HG03064 (cell line): ENCODE measurements around the gene POLR2L.

Experiments
- ATAC-seq: cut with Tn5 transposase; IDR thresholded peaks from one replicate; pipeline ENCODE4 v1.9.1; 2021; ENCODE audit warnings: low read depth; ENCODE audit not compliant: unreplicated experiment

Gene POLR2L

DNA sequence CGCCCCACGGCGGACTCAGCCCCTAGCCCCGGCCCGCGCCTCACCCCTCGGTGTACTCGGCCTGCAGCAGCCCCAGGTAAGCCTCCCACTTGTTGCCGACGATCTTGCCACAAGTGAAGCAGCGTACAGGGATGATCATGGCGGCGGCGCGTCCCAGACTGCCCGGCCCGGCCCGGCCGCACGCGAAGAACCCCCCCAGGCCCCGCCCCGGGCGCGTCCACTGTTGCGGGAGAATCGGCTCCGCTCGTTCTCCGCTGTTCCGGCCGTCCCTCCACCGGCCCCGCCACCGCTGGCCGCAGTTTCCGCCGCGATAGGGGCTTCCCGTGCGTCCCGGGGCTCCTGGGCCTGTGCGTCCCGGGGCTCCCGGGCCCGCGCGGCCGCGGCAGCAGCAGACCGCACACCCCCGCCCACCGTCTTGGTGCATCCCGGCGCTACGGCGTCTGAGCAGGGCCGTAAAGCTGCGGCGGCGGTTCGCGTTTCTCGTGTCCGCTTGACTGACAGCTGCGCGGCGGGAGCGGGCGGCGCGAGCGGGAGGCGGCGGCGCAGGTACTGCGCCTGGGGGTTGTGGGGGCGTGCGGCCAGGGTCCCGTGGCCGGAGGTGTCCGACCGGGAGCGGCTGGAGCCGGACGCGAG, at the start of gene POLR2L, which contains the start of gene TSPAN4:
TSS of gene POLR2L (minus strand) at position 160 of the 633 bp plus-strand sequence. CDS start at position 139, 21 bp downstream.
TSS of gene TSPAN4 (plus strand) at position 483 of the 633 bp plus-strand sequence. CDS start 7,453 bp downstream, outside the sequence.
- peak; percentile 58 for ATAC-seq

GRCh38 chr11:890794-891540, 48.6 kb upstream of the POLR2L start:
- no peak for ATAC-seq

DNA sequence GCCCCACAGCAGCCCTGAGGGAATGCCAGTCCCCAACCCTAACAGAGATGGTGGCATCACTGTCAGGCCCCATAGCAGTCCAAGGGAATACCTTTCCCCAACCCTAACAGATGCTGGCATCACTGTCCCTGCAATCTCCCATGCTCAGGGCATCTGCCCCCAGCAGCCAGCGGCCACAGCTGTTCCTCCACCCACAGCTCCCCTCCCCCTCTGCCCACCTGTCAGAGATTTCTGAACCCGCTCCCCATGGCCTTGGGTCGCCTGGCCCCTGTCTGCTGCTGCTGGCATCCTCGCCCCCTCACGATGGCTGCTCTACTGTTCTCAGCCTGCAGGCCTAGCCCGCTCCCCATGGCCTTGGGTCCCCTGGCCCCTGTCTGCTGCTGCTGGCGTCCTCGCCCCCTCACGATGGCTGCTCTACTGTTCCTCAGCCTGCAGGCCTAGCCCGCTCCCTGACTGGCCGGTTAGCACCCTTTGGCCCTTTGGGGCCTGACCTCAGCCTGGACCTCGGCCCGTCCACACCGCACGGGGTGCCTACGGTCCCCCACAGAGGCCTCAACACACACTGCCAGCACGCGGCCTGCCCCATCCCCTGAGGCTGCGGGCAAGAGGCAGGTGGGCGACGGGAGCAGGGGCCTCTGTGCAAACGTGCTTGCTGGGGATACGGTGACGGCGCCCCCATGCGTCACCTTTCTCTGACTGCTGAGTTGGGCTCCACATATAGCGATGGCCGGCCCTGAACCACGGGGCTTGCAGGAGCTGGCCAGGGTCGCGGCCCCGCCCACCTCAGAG, 47.6 kb upstream of the POLR2L start:
- ATAC-seq: no peak

GRCh38 chr11:889257-889656, 46.9 kb upstream of the POLR2L start:
- no peak for ATAC-seq

DNA sequence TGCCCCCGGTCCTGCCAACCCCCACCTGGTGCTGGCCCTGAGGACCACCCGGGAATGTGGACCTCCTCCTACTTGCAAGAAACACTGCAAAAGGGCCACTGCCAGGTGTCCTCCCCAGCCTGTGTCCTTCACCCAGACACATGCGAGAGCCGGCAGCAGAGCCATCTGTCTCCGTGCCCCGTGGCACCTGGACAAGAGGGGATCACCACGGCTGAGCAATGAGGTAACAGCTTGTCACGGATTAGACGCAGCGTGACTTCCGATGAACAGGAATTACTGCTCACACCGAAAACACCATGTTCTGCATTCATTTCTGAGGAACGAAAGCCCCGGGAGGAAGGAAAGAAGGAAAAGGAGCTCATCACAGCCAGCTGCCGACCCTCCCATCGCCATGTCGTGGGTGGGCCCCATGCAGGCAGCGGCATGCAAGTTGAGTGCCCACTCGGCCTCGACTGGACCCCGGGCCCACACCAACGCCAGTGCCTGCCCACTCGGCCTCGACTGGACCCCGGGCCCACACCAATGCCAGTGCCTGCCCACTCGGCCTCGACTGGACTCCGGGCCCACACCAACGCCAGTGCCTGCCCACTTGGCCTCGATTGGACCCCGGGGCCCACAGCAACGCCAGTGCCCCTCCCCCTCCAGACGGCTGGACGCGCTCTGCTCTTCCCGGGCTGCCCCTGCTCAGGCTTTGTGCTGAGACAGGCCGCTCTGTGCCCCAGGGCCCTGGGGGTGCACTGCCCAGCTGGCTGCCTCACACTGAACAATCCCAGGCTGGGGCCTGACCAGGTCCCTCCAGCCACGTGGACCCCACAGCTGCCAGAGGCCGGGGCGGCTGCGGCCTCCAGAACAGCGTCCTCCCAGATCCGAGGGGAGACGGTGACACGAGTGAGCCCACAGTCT, 46.2 kb upstream of the POLR2L start:
- ATAC-seq: no peak

- ATAC-seq: no peak
Observed at GRCh38 chr11:887589-887988, 45.3 kb upstream of the POLR2L start.

DNA sequence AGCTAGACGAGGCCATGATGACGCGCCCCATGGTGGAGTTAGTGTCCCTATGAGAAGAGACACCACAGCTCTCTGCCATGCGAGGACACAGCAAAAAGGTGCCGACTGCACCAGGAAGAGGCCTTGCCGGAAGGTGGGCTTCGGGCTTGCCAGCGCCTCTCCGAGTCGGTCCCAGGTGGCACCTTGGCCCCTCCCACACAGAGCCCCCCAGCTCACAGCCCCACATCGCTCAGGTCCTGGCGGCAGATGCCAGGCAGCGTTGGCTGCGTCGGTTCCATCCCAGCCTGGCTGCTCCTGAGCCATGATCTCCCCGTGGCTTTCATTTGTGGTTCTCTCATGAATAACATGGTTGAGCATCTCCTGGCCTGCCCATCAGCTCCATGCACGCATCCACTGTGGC, 44.2 kb upstream of the POLR2L start:
- no peak for ATAC-seq

- no peak for ATAC-seq
Observed at GRCh38 chr11:884578-885070, 42.3 kb upstream of the POLR2L start.

- no peak for ATAC-seq
Observed at GRCh38 chr11:883527-883926, 41.2 kb upstream of the POLR2L start.

- no peak for ATAC-seq
Observed at GRCh38 chr11:882596-882995, 40.3 kb upstream of the POLR2L start.

DNA sequence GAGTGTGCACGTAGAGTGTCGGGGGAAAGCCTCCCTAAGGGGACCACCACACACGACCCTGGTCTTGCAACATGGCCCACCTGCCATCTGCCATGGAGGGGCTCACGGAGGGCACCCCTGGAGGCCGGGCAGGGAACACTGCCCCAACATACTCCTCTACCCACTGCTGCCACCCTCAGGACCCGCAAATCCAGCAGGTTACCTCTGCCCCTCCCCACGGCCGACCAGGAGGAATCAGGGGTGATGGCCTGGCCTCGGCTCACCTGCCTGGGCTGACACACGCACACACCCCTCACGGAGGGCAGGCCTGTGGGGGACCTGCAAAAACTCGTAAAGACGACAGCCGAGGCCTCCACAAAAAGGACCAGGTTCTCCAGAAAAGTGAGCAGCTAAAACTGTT, 38.1 kb upstream of the POLR2L start:
- no peak for ATAC-seq

DNA sequence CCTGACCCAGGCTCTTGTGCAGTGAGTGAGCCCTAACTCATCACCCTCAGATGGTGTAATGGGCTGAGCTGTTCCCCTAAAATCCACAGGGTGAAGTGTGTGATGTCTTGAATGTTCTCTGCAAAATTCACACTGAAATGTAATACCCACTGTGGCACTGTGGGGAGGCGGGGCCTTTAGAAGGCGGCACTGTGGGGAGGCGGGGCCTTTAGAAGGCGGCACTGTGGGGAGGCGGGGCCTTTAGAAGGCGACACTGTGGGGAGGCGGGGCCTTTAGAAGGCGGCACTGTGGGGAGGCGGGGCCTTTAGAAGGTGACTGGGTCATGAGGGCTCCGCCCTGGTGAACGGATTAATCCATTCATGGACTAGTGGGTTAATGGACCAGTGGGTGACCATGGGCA, 35.2 kb upstream of the POLR2L start:
- no peak for ATAC-seq

DNA sequence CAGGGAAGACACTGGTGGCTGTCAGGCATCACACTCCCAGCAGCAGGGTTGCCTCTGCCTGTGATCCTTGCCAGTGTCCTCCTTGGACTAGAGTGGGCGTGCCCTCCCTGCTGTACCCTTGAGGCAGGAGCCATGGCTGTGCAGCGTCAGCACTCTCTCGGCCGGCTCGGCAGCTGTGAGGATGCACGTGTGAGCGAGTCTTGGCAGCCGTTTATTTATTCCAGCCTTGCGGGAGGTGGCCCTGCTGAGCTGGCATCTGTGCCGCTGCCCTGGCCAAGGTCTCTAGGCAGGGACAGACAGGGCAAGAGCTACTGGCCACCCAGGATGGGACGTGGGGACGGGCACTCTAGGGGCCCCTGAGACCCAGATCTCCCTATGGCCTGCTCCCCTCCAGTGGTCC, 34.2 kb upstream of the POLR2L start:
- no peak for ATAC-seq

DNA sequence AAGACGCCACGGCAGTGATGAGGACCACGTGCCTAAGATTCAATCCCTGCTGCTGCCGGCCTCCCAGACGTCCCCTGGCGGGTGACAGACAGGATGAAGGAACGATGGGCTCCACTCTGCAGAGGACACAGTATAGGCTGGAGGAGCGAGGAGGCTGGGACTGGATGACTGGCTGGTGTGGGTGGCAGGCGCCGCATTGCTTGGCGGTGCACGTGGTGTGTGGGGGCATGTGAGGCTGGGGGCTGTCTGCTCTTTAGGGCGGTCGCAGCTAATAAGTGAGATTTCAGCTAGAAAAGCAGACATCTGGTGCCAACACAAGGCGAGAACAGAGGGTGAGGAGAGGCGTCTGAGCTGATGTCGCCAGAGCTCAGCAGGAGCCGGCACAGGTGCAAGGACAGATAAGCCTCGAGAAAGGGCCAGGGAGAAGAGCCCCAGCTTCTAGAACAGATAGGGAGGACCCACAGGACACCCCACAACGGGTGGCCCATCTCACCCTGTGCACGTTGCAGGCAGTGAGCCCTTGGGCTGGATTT, 33.5 kb upstream of the POLR2L start:
- no peak for ATAC-seq

DNA sequence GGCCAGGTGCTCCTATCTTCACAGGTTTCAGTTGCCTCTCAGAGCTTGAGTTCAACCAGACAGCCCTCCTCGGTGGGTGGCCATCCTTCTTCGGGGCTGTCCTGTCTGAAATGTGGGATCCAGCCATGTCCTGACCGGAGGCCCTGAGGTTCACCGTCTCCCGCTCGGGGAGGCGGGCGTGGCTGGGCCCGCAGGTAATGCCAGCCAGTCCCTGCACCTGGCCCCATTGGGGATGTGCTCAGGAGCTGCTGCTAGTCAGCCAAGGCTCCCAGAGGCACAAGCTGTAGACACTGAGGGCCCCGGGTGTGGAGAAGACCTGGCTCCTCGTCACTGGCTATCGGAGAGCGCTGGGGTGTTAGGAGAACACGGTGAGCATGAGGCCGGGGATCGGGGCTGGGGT, 32.9 kb upstream of the POLR2L start:
- ATAC-seq: no peak

GRCh38 chr11:873706-874105, 31.4 kb upstream of the POLR2L start:
- ATAC-seq: no peak

- ATAC-seq: no peak
Observed at GRCh38 chr11:872799-873198, 30.5 kb upstream of the POLR2L start.

DNA sequence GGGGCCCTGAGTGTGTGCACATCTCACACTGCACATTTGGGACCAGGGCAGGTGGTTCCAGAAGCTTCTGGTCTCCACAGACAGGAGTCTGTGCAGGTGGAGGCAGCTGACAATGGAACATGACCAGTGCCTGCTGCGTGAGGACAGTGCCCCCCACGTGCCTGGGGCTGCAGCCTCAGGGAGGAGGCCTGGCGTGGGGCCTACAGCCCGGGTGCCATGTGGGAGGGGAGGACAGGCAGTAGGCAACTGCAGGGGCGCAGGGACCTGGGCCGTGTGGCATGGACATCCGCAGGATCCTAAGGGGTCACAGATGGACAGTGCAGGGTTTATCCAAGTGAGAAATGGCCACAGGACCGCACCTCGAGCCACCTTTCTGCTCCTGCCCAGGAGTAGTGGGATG, 29.1 kb upstream of the POLR2L start:
- no peak for ATAC-seq

DNA sequence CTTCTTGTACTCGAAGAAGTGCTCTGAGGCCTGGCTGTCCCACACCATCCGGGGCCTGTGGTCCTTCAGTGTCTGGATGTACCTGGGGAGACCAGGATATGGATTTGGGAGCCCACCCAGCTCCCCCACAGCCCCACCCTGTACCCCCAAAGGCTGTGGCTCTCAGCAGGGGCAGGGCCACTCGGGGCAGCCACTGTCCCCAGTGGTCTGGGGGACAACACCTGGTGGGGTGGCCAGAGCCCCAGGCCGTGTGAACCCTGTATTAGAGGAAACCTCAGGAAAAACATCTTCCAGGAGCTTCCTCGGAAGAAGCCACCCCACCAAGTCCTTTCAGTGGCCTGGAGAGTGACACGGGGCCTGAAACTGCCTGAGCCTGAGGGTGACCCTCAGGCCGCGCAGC, 28.1 kb upstream of the POLR2L start:
- no peak for ATAC-seq

DNA sequence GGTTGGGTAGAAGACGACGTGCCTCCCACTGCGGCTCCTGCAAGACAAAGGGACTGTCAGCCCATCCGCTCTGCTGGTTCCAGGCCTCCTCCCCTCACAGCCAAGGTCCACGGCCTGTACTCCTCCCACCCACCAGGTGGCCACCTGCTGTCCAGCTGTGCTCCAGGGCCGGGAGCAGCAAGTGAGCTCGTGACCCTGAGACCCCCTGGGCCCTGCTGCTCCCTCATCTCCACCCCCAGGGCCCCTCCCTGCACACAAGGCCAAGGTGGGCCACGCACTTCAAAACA, 27.7 kb upstream of the POLR2L start:
- ATAC-seq: no peak
